Right atrium auricular region (tissue), 2 donors: ENCODE results near the gene ZEB1. TPM values are rescaled to one million over a fixed set of nuclear protein-coding genes. Genes with fewer than 3 reads are reported as not detected.

Source experiments
- DNase-seq: peaks from one replicate; pipeline ENCODE4 v3.0.0-alpha.2; 2019; ENCODE audit warnings: low spot score
- H3K27ac ChIP-seq, 2 donors: fragments of 200-600 bp; sonication (generic); 1 replicate in 1 of 2; 2 replicates in 1 of 2; pipeline ENCODE4 v1.5.1; 2016 to 2019
- H3K27me3 ChIP-seq, 2 donors: fragments of 200-600 bp; sonication (generic); one replicate each; pipeline versions ENCODE4 v1.5.1 to v1.6.0; 2017 to 2019
- H3K36me3 ChIP-seq: fragments of 200-600 bp; sonication (generic); one replicate; pipeline ENCODE4 v1.5.1; 2016
- H3K4me1 ChIP-seq, 2 donors: fragments of 200-600 bp; sonication (generic); one replicate each; pipeline versions ENCODE4 v1.5.1 to v1.6.0; 2017 to 2019
- H3K4me3 ChIP-seq, 2 donors: fragments of 200-600 bp; sonication (generic); 1 replicate in 1 of 2; 2 replicates in 1 of 2; pipeline ENCODE4 v1.5.1; 2017 to 2019; ENCODE audit warnings: mild to moderate bottlenecking in 1 of 2, moderate library complexity in 1 of 2
- H3K9me3 ChIP-seq, 2 donors: fragments of 200-600 bp; sonication (generic); one replicate each; pipeline ENCODE4 v1.5.1; 2019
- CTCF ChIP-seq, 2 donors: fragments of 200-600 bp; sonication (generic); IDR thresholded peaks; one replicate each; pipeline ENCODE4 v1.5.1; 2019; ENCODE audit warnings: antibody characterized with exemption in 2 of 2
- total RNA-seq, 2 donors: library from RNA; depleted of rRNA; stranded (reverse); fragments of >200 nt; gene quantifications; one replicate each; pipeline ENCODE4 v1.1.0, GENCODE V29; 2016

The ZEB1 gene
- total RNA-seq, 2 donors from 2014 or later = 52.9 to 60.8 TPM

GRCh38 chr10:31490858-31491504 is 172.0 kb downstream of the ZEB1 start:
- H3K27ac ChIP-seq = no peak overlapping the region
- H3K4me3 ChIP-seq = no peak overlapping the region
- H3K27me3 ChIP-seq = no peaks in the 10 kb centered on the region
- peak; percentile 47 to 67 for TF ChIP-seq CTCF (IDR thresholded peaks at IDR 0.05)
- no peaks in the 10 kb centered on the region for H3K4me1 ChIP-seq
- no peak for DNase-seq
- peaks cover 0 to 17% of the 10 kb centered on the region in 2 donors for H3K9me3 ChIP-seq
- H3K36me3 ChIP-seq = no peaks in the 10 kb centered on the region

DNA sequence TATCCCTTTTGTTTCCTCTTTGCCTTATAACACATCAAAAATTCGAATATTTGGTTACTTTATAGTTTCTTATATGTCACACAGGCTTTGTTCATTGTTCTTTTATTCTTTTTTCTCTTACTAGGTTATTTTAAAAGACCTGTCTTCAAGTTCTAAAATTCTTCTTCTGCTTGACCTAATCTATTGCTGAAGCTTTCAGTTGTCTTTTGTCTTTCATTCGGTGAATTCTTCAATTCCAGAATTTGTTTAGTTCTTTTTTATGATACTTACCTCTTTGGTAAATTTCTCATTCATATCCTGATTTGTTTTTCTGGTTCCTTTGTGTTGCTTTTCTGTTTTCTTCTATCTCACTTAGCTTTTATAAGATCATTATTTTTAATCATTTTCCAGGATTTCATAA is 188.4 kb downstream of the ZEB1 start:
- H3K4me3 ChIP-seq = no peak overlapping the region
- no peak overlapping the region for H3K27ac ChIP-seq
- H3K4me1 ChIP-seq = no peaks in the 10 kb centered on the region
- DNase-seq = no peak
- H3K27me3 ChIP-seq = no peaks in the 10 kb centered on the region
- TF ChIP-seq CTCF (IDR thresholded peaks at IDR 0.05) = no peak
- peaks cover 43% of the 10 kb centered on the region for H3K36me3 ChIP-seq
- peaks cover 0 to 37% of the 10 kb centered on the region in 2 donors for H3K9me3 ChIP-seq

- DNase-seq = no peak
- no peak for TF ChIP-seq CTCF (IDR thresholded peaks at IDR 0.05)
- H3K9me3 ChIP-seq = peaks cover 0 to 37% of the 10 kb centered on the region in 2 donors
- peaks cover 45% of the 10 kb centered on the region for H3K36me3 ChIP-seq
- no peak overlapping the region for H3K4me3 ChIP-seq
- no peaks in the 10 kb centered on the region for H3K27me3 ChIP-seq
- H3K4me1 ChIP-seq = no peaks in the 10 kb centered on the region
- no peak overlapping the region for H3K27ac ChIP-seq
Measured at GRCh38 chr10:31508234-31508633, 189.2 kb downstream of the ZEB1 start.

- DNase-seq = no peak
- no peak overlapping the region for H3K4me3 ChIP-seq
- H3K27me3 ChIP-seq = no peaks in the 10 kb centered on the region
- H3K27ac ChIP-seq = no peak overlapping the region
- H3K9me3 ChIP-seq = peaks cover 0 to 37% of the 10 kb centered on the region in 2 donors
- H3K36me3 ChIP-seq = peaks cover 46% of the 10 kb centered on the region
- H3K4me1 ChIP-seq = no peaks in the 10 kb centered on the region
- TF ChIP-seq CTCF (IDR thresholded peaks at IDR 0.05) = no peak
Measured at GRCh38 chr10:31508882-31509281, 189.9 kb downstream of the ZEB1 start.

DNA sequence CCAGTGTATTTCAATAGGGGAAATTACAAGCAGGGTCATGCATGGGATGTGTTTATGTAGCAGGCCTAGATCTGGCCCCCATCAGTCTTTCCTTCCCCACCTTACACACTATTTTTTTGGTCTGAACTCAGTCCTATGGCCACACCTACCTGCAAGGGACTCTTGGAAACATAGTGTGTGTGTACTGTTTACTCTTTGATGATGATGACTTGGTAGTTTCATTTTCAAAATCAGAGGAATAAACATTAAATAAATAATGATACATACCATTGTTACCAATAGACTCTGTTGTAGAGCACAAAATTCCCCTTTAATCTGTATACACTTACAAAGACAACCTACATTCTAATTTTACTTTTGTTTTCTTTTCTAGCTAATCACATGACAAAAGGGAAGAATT is 191.0 kb downstream of the ZEB1 start:
- Histone ChIP-seq H3K36me3 (peaks cover 46% of the 10 kb centered on the region), H3K4me1 (no peaks in the 10 kb centered on the region), H3K27ac (no peak overlapping the region), H3K4me3 (no peak overlapping the region), H3K9me3 (peaks cover 0 to 32% of the 10 kb centered on the region in 2 donors), H3K27me3 (no peaks in the 10 kb centered on the region)
- TF ChIP-seq CTCF (IDR thresholded peaks at IDR 0.05) = no peak
- no peak for DNase-seq

DNA sequence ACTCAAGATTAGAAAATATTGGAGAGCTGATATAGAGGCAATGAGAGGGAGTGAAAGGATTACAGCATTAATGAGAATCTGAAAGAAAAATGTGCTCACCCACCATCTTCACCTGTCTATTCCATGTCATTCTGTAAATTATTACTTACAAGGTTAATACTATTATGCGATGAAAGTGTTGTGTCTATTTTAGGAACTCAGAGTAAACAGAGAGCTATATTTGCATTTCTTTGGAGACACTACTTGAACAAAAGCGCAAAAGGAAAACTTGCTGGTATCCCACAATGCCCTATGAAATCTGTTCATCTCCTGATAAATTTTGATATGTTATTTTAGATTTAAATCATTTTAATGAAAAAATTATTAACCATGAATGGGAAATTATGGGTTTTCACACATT is 196.1 kb downstream of the ZEB1 start:
- TF ChIP-seq CTCF (IDR thresholded peaks at IDR 0.05) = no peak
- Histone ChIP-seq H3K9me3 (no peaks in the 10 kb centered on the region), H3K4me3 (no peak overlapping the region), H3K27ac (no peak overlapping the region), H3K4me1 (no peaks in the 10 kb centered on the region), H3K27me3 (no peaks in the 10 kb centered on the region), H3K36me3 (peaks cover 39% of the 10 kb centered on the region)
- DNase-seq = no peak
